GM19240 (cell line): Measurements from ENCODE around the gene PTGR1.

Source experiments
- DNase-seq: peaks from one replicate; pipeline ENCODE4 v3.0.0; 2011; ENCODE audit warnings: low spot score; ENCODE audit not compliant: insufficient read length

Gene PTGR1

GRCh38 chr9:111542497-111543254 is 56.8 kb downstream of the PTGR1 start:
- no peak for DNase-seq

GRCh38 chr9:111533099-111533790 is 66.2 kb downstream of the PTGR1 start:
- DNase-seq: no peak

- DNase-seq: no peak
Measured at GRCh38 chr9:111531716-111532115, 67.7 kb downstream of the PTGR1 start.

- no peak for DNase-seq
Measured at GRCh38 chr9:111529787-111530186, 69.7 kb downstream of the PTGR1 start.

- DNase-seq: no peak
Measured at GRCh38 chr9:111527347-111527746, 72.1 kb downstream of the PTGR1 start.

GRCh38 chr9:111525056-111525977 is 74.1 kb downstream of the PTGR1 start, which contains the start of gene ZNF483:
TSS of gene ZNF483 (plus strand) at chr9:111525179. CDS start at chr9:111527396, 2,217 bp downstream.
- DNase-seq: no peak

GRCh38 chr9:111524731-111525055 is 74.8 kb downstream of the PTGR1 start:
- DNase-seq: no peak

- DNase-seq: no peak
Measured at GRCh38 chr9:111516061-111516465, 83.4 kb downstream of the PTGR1 start.

- DNase-seq: no peak
Measured at GRCh38 chr9:111514967-111515366, 84.5 kb downstream of the PTGR1 start.
